Neural cell (in vitro differentiated cells): ENCODE measurements around the gene TGFBI. TPM values are rescaled to one million over a fixed set of nuclear protein-coding genes. Genes with fewer than 3 reads are reported as not detected.

Experiments
- H2AFZ ChIP-seq: fragments of 200-600, 300-800 bp; sonication (generic), shearing (Covaris generic); 2 replicates; pipeline ENCODE4 v1.6.0; 2014; ENCODE audit warnings: low read depth, mild to moderate bottlenecking, antibody characterized with exemption, low read length, moderate library complexity
- H3F3A ChIP-seq: fragments of 200-600 bp; shearing (Covaris generic); 2 replicates; pipeline ENCODE4 v1.6.1; 2016; ENCODE audit warnings: mild to moderate bottlenecking, moderate library complexity, mixed read lengths, antibody characterized with exemption, low read length; ENCODE audit not compliant: insufficient read depth, poor library complexity, severe bottlenecking
- H3K27ac ChIP-seq: fragments of 200-600, 300-800 bp; sonication (generic), shearing (Covaris generic); 2 replicates; pipeline ENCODE4 v1.5.1; 2014; ENCODE audit warnings: mild to moderate bottlenecking, low read length, moderate library complexity
- H3K27me3 ChIP-seq: fragments of 300-800, 200-600 bp; sonication (generic), shearing (Covaris generic); 2 replicates; pipeline ENCODE4 v1.6.0; 2014; ENCODE audit warnings: mild to moderate bottlenecking, low read depth, low read length, moderate library complexity; ENCODE audit not compliant: insufficient read depth
- H3K36me3 ChIP-seq: fragments of 300-800, 200-600 bp; sonication (generic), shearing (Covaris generic); 2 replicates; pipeline ENCODE4 v1.5.1; 2014; ENCODE audit warnings: mild to moderate bottlenecking, antibody characterized with exemption, low read length, moderate library complexity; ENCODE audit not compliant: insufficient read depth
- H3K4me2 ChIP-seq: fragments of 300-800, 200-600 bp; sonication (generic), shearing (Covaris generic); 2 replicates; pipeline ENCODE4 v1.6.0; 2014; ENCODE audit warnings: mild to moderate bottlenecking, low read length
- H3K4me3 ChIP-seq: fragments of 300-800, 200-600 bp; sonication (generic), shearing (Covaris generic); 2 replicates; pipeline ENCODE4 v1.5.1; 2014; ENCODE audit warnings: mild to moderate bottlenecking, low read length, moderate library complexity
- H3K79me2 ChIP-seq: fragments of 200-600 bp; shearing (Covaris generic); replicated peaks from 2 replicates; pipeline ENCODE4 v1.6.0; 2014; ENCODE audit warnings: mild to moderate bottlenecking, low read length, moderate library complexity; ENCODE audit not compliant: insufficient read depth
- H3K9ac ChIP-seq: fragments of 300-800, 200-600 bp; sonication (generic), shearing (Covaris generic); 2 replicates; pipeline ENCODE4 v1.6.1; 2016; ENCODE audit warnings: mild to moderate bottlenecking, low read length, mixed read lengths
- H3K9me2 ChIP-seq: fragments of 200-600 bp; shearing (Covaris generic); 2 replicates; pipeline ENCODE4 v1.6.1; 2016; ENCODE audit warnings: mild to moderate bottlenecking, low read length, mixed read lengths; ENCODE audit not compliant: insufficient read depth
- H3K9me3 ChIP-seq: fragments of 200-600, 300-800 bp; sonication (generic), shearing (Covaris generic); 2 replicates; pipeline ENCODE4 v1.6.1; 2016; ENCODE audit warnings: mild to moderate bottlenecking, mixed run types, low read length, moderate library complexity, mixed read lengths
- H4K20me1 ChIP-seq: fragments of 200-600 bp; shearing (Covaris generic); 2 replicates; pipeline ENCODE4 v1.6.1; 2016; ENCODE audit warnings: mild to moderate bottlenecking, mixed run types; ENCODE audit not compliant: insufficient read depth
- EP300 ChIP-seq: fragments of 450-650 bp; conservative IDR thresholded peaks from 2 replicates; pipeline ENCODE4 v1.6.1; 2014; ENCODE audit warnings: antibody characterized with exemption, mild to moderate bottlenecking, moderate library complexity; ENCODE audit not compliant: poor library complexity, severe bottlenecking
- EZH2 ChIP-seq: fragments of 200-600, 300-800 bp; shearing (Covaris generic), sonication (generic); IDR thresholded peaks from 2 replicates; pipeline ENCODE4 v1.6.1; 2014; ENCODE audit warnings: antibody characterized with exemption, low read length, borderline replicate concordance, mild to moderate bottlenecking; ENCODE audit not compliant: insufficient read depth, poor library complexity, severe bottlenecking
- MXI1 ChIP-seq: fragments of 450-650 bp; conservative IDR thresholded peaks from 2 replicates; pipeline ENCODE4 v1.6.1; 2014; ENCODE audit warnings: antibody characterized with exemption, mild to moderate bottlenecking; ENCODE audit not compliant: poor library complexity, severe bottlenecking
- POLR2AphosphoS5 ChIP-seq: IDR thresholded peaks from 2 replicates; pipeline ENCODE4 v1.6.1; 2012
- RAD21 ChIP-seq: fragments of 450-650 bp; conservative IDR thresholded peaks from 2 replicates; pipeline ENCODE4 v1.6.1; 2014; ENCODE audit warnings: antibody characterized with exemption, mild to moderate bottlenecking, moderate library complexity
- SMC3 ChIP-seq: fragments of 450-650 bp; conservative IDR thresholded peaks from 2 replicates; pipeline ENCODE4 v1.6.1; 2014; ENCODE audit warnings: antibody characterized with exemption, mild to moderate bottlenecking, moderate library complexity; ENCODE audit not compliant: poor library complexity
- TAF1 ChIP-seq: IDR thresholded peaks from 2 replicates; pipeline ENCODE4 v1.6.1; 2012; ENCODE audit warnings: low read depth
- polyA plus RNA-seq: library from polyadenylated mRNA; depleted of rRNA; stranded (reverse); fragments of >200 nt; gene quantifications from 2 replicates; pipeline ENCODE4 v1.2.3, GENCODE V29; 2014
- TF ChIP-seq, protein P1 (sequence below): fragments of 450-650 bp; IDR thresholded peaks from 2 replicates; pipeline ENCODE4 v1.5.1; 2014; ENCODE audit warnings: antibody characterized with exemption, mild to moderate bottlenecking, moderate library complexity; ENCODE audit not compliant: poor library complexity, severe bottlenecking
- TF ChIP-seq, protein P2 (sequence below): IDR thresholded peaks from 2 replicates; pipeline ENCODE4 v1.6.1; 2012; ENCODE audit warnings: borderline replicate concordance

Gene TGFBI
- polyA plus RNA-seq, 1 donor from 2014 or later: 0.71 TPM

DNA sequence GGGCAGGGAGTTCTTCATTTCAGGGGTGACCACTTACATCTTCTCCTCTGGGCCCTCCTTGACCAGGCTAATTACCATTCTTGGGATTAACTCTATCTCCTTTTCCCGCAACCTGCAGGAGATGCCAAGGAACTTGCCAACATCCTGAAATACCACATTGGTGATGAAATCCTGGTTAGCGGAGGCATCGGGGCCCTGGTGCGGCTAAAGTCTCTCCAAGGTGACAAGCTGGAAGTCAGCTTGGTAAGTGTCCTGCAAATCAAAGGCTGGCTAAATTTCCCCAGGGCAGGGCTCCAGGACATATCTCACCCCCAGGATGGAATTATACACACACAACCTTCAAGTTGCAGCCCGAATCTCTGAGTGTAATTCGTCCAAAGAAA, 30.2 kb downstream of the TGFBI start:
- Histone ChIP-seq H4K20me1 (no peaks in the 10 kb centered on the region), H3K4me2 (no peak overlapping the region), H3K9me3 (no peaks in the 10 kb centered on the region), H3F3A (no peaks in the 10 kb centered on the region), H3K79me2 (no peaks in the 10 kb centered on the region), H3K9ac (no peak overlapping the region), H3K27me3 (no peaks in the 10 kb centered on the region), H3K4me3 (no peak overlapping the region), H2AFZ (no peak overlapping the region), H3K9me2 (no peaks in the 10 kb centered on the region), H3K27ac (no peak overlapping the region), H3K36me3 (no peaks in the 10 kb centered on the region)
- TF ChIP-seq EZH2 (no peak), SMC3 (no peak), POLR2AphosphoS5 (no peak), MXI1 (no peak), RAD21 (no peak), TAF1 (no peak), EP300 (no peak)
- TF ChIP-seq, protein P1, sequence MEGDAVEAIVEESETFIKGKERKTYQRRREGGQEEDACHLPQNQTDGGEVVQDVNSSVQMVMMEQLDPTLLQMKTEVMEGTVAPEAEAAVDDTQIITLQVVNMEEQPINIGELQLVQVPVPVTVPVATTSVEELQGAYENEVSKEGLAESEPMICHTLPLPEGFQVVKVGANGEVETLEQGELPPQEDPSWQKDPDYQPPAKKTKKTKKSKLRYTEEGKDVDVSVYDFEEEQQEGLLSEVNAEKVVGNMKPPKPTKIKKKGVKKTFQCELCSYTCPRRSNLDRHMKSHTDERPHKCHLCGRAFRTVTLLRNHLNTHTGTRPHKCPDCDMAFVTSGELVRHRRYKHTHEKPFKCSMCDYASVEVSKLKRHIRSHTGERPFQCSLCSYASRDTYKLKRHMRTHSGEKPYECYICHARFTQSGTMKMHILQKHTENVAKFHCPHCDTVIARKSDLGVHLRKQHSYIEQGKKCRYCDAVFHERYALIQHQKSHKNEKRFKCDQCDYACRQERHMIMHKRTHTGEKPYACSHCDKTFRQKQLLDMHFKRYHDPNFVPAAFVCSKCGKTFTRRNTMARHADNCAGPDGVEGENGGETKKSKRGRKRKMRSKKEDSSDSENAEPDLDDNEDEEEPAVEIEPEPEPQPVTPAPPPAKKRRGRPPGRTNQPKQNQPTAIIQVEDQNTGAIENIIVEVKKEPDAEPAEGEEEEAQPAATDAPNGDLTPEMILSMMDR: no peak
- TF ChIP-seq, protein P2, sequence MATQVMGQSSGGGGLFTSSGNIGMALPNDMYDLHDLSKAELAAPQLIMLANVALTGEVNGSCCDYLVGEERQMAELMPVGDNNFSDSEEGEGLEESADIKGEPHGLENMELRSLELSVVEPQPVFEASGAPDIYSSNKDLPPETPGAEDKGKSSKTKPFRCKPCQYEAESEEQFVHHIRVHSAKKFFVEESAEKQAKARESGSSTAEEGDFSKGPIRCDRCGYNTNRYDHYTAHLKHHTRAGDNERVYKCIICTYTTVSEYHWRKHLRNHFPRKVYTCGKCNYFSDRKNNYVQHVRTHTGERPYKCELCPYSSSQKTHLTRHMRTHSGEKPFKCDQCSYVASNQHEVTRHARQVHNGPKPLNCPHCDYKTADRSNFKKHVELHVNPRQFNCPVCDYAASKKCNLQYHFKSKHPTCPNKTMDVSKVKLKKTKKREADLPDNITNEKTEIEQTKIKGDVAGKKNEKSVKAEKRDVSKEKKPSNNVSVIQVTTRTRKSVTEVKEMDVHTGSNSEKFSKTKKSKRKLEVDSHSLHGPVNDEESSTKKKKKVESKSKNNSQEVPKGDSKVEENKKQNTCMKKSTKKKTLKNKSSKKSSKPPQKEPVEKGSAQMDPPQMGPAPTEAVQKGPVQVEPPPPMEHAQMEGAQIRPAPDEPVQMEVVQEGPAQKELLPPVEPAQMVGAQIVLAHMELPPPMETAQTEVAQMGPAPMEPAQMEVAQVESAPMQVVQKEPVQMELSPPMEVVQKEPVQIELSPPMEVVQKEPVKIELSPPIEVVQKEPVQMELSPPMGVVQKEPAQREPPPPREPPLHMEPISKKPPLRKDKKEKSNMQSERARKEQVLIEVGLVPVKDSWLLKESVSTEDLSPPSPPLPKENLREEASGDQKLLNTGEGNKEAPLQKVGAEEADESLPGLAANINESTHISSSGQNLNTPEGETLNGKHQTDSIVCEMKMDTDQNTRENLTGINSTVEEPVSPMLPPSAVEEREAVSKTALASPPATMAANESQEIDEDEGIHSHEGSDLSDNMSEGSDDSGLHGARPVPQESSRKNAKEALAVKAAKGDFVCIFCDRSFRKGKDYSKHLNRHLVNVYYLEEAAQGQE: no peak

DNA sequence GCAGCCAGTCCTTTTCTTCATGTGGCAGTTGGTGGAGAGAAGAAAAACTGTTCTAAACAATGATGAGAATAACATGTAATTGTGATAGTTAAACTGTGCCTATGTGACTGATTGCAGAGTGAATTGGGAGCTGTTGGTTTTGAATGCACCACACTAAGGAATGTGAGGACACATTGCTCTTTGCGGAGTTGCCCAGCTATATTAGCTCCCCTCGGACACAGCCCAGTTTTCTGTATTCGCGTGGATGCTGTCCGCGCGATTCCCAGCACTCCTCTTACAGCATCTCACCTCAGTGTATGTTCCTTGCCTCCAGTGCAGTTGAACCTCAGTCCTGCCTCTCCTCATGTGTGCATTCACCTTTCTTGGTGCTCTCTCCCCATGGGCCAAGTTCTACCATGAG, 32.2 kb downstream of the TGFBI start:
- Histone ChIP-seq H3K9me2 (no peaks in the 10 kb centered on the region), H3K79me2 (no peaks in the 10 kb centered on the region), H3K36me3 (no peaks in the 10 kb centered on the region), H4K20me1 (no peaks in the 10 kb centered on the region), H3F3A (no peaks in the 10 kb centered on the region), H2AFZ (no peak overlapping the region), H3K27ac (no peak overlapping the region), H3K4me2 (no peak overlapping the region), H3K27me3 (no peaks in the 10 kb centered on the region), H3K9me3 (no peaks in the 10 kb centered on the region), H3K9ac (no peak overlapping the region), H3K4me3 (no peak overlapping the region)
- no peak for TF ChIP-seq SMC3
- TF ChIP-seq EP300: no peak
- TF ChIP-seq, protein P2: no peak
- no peak for TF ChIP-seq EZH2
- TF ChIP-seq MXI1: no peak
- no peak for TF ChIP-seq POLR2AphosphoS5
- no peak for TF ChIP-seq TAF1
- TF ChIP-seq, protein P1: no peak
- no peak for TF ChIP-seq RAD21
